LHCN-M2 (cell line): ENCODE results near the gene ANKRD13A. TPM values are rescaled to one million over a fixed set of nuclear protein-coding genes. Genes with fewer than 3 reads are reported as not detected.
"Not testable (repeated sequence)": the region's sequence is repeated elsewhere in the genome, so short reads cannot be mapped to it uniquely, and the experiment has no call there.

Experiments
- DNase-seq: peaks from one replicate; pipeline ENCODE4 v3.0.0-alpha.2; 2012; ENCODE audit warnings: low read depth
- total RNA-seq: library from RNA; depleted of rRNA; stranded (reverse); fragments of >200 nt; gene quantifications from 2 replicates; pipeline ENCODE4 v1.2.3, GENCODE V29; 2014; rRNA removed

The ANKRD13A gene
- total RNA-seq, 1 experiment from 2014 or later, result 99.1 TPM

GRCh38 chr12:110079477-110080400 is 80.5 kb downstream of the ANKRD13A start:
- no peak for DNase-seq

- DNase-seq, result no peak
These were observed 81.2 kb downstream of the ANKRD13A start for GRCh38 chr12:110080410-110080809.

- no peak for DNase-seq
These were observed 85.2 kb downstream of the ANKRD13A start for GRCh38 chr12:110084314-110085015.

GRCh38 chr12:110088216-110088615 is 89.0 kb downstream of the ANKRD13A start:
- DNase-seq, result not testable (repeated sequence)

GRCh38 chr12:110088936-110089335 is 89.7 kb downstream of the ANKRD13A start:
- no peak for DNase-seq

Other genes starting within 250 kb of the ANKRD13A start
- gene TRPV4, start 166.0 kb upstream of the ANKRD13A start, total RNA-seq, result 0.34 TPM in 1 of 2 replicates, not detected in the other
- 51.7 and 74.8 TPM in 2 replicates for gene GLTP, start 118.9 kb upstream of the ANKRD13A start, total RNA-seq
- gene TCHP, start 99.2 kb upstream of the ANKRD13A start, total RNA-seq, result 14.9 and 19.0 TPM in 2 replicates
- gene GIT2, start 3.1 kb upstream of the ANKRD13A start, total RNA-seq, result 31.4 and 38.4 TPM in 2 replicates
- 7.7 and 9.0 TPM in 2 replicates for gene C12orf76, start 49.1 kb downstream of the ANKRD13A start, total RNA-seq
- 15.5 and 16.9 TPM in 2 replicates for gene IFT81, start 124.9 kb downstream of the ANKRD13A start, total RNA-seq